ENCODE data around the gene TRIM37. TPM values are rescaled to one million over a fixed set of nuclear protein-coding genes. Genes with fewer than 3 reads are reported as not detected.
A peak's percentile ranks its signal among the peaks of the same experiment; 100 is the strongest.

Gene TRIM37
- total RNA-seq, 6 experiments from 2014 or later, result 21.5 to 25.0 (median 23.7) TPM

- Mint-ChIP-seq H3K4me1 (ENCODE audit: low read depth) (peaks cover 41% of the 10 kb centered on the region), H3K27me3 (ENCODE audit: insufficient read depth) (no peaks in the 10 kb centered on the region), H3K36me3 (ENCODE audit: low read depth) (peaks cover 13% of the 10 kb centered on the region), H3K27ac (no peak overlapping the region), H3K4me3 (no peak overlapping the region), H3K9me3 (no peaks in the 10 kb centered on the region)
- DNase-seq, result no peak
- TF ChIP-seq CTCF (IDR thresholded peaks at IDR 0.05), result no peak
Observed at GRCh38 chr17:59003860-59004259, 102.8 kb downstream of the TRIM37 start.

- Mint-ChIP-seq H3K27ac (peak overlapping the region; percentile 45), H3K4me1 (ENCODE audit: low read depth) (peaks cover 51% of the 10 kb centered on the region), H3K4me3 (no peak overlapping the region), H3K36me3 (ENCODE audit: low read depth) (peaks cover 20% of the 10 kb centered on the region), H3K9me3 (no peaks in the 10 kb centered on the region), H3K27me3 (ENCODE audit: insufficient read depth) (no peaks in the 10 kb centered on the region)
- DNase-seq, result no peak
- no peak for TF ChIP-seq CTCF (IDR thresholded peaks at IDR 0.05)
Observed at GRCh38 chr17:59002848-59003247, 103.8 kb downstream of the TRIM37 start.

- Mint-ChIP-seq H3K4me1 (ENCODE audit: low read depth) (peaks cover 58% of the 10 kb centered on the region), H3K27ac (peak overlapping the region; percentile 26; the same call in 1 of the 2 replicates), H3K9me3 (no peaks in the 10 kb centered on the region), H3K4me3 (no peak overlapping the region), H3K36me3 (ENCODE audit: low read depth) (peaks cover 20% of the 10 kb centered on the region), H3K27me3 (ENCODE audit: insufficient read depth) (no peaks in the 10 kb centered on the region)
- no peak for DNase-seq
- no peak for TF ChIP-seq CTCF (IDR thresholded peaks at IDR 0.05)
Observed at GRCh38 chr17:59002126-59002525, 104.6 kb downstream of the TRIM37 start.

GRCh38 chr17:59001158-59001814, 105.4 kb downstream of the TRIM37 start:
- Mint-ChIP-seq H3K9me3 (no peaks in the 10 kb centered on the region), H3K4me1 (ENCODE audit: low read depth) (peaks cover 58% of the 10 kb centered on the region), H3K4me3 (peak overlapping the region; percentile 86), H3K27me3 (ENCODE audit: insufficient read depth) (no peaks in the 10 kb centered on the region), H3K27ac (peak overlapping the region; percentile 90), H3K36me3 (ENCODE audit: low read depth) (peaks cover 25% of the 10 kb centered on the region)
- no peak for TF ChIP-seq CTCF (IDR thresholded peaks at IDR 0.05)
- DNase-seq, result peak; percentile 12

GRCh38 chr17:59000022-59000421, 106.7 kb downstream of the TRIM37 start:
- TF ChIP-seq CTCF (IDR thresholded peaks at IDR 0.05), result no peak
- Mint-ChIP-seq H3K36me3 (ENCODE audit: low read depth) (peaks cover 25% of the 10 kb centered on the region), H3K4me3 (no peak overlapping the region), H3K27ac (no peak overlapping the region), H3K4me1 (ENCODE audit: low read depth) (peaks cover 64% of the 10 kb centered on the region), H3K9me3 (no peaks in the 10 kb centered on the region), H3K27me3 (ENCODE audit: insufficient read depth) (no peaks in the 10 kb centered on the region)
- DNase-seq, result no peak

Data from HFFc6 (cell line).